ENCODE results near the gene DUSP9.
"Not testable (repeated sequence)": the region's sequence is repeated elsewhere in the genome, so short reads cannot be mapped to it uniquely, and the experiment has no call there.

Gene DUSP9, protein sequence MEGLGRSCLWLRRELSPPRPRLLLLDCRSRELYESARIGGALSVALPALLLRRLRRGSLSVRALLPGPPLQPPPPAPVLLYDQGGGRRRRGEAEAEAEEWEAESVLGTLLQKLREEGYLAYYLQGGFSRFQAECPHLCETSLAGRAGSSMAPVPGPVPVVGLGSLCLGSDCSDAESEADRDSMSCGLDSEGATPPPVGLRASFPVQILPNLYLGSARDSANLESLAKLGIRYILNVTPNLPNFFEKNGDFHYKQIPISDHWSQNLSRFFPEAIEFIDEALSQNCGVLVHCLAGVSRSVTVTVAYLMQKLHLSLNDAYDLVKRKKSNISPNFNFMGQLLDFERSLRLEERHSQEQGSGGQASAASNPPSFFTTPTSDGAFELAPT

DNA sequence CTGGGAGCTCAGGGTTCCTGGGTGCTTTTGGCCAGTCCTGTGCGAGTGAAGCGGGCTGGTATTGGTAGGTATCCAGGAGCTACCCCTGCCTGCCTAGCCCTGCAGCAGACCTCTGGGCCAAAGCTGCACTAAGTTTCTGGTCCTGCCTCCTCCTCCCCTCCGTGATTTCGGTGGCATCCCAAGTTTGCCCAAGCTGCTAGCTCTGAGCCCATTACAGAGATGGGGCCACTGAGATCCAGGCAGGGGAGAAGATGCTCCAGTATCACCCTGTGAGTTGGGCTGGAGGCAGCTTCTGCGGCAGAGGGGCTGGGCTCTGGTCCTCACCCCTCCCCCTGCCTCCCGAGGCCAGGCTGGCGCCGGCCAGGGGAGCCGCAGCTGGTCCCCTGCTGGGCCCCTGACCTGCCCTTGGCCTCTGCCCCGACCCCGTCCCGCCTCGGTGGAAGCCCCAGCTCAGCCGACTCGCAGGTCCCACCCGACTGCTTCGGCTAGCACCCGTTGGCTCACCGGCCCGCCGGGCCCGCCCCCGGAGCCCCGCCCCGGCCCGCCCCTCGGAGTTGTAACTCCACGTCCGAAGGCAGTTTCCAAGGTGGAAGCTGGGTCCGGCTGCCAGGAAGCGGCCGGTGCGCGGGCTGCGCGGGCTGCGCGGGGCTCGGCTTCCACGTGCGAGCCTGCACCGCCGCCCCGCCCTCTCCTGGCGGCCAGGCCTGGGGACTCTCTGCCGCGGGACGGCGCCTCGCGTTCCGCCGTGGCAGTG, at the start of gene DUSP9:
Gene DUSP9 (plus strand): TSS at position 584 of the 754 bp plus-strand sequence. CDS start 751 bp downstream, outside the sequence.
- Histone ChIP-seq H3K9me3 (no peaks in the 10 kb centered on the region), H3K4me1 (peaks cover 32% of the 10 kb centered on the region), H3K36me3 (replicated peaks) (peaks cover 28% of the 10 kb centered on the region), H3K27me3 (ENCODE audit: low read depth) (no peaks in the 10 kb centered on the region), H3K4me3 (peak within 1 kb of the TSS; percentile 54)
- in situ Hi-C loops (cut with MboI; ENCODE audit: low sequenced_read_pairs) = no loop called here
- DNase-seq (ENCODE audit: low spot score in 2 of 2) = peak; percentile 79 to 87

DNA sequence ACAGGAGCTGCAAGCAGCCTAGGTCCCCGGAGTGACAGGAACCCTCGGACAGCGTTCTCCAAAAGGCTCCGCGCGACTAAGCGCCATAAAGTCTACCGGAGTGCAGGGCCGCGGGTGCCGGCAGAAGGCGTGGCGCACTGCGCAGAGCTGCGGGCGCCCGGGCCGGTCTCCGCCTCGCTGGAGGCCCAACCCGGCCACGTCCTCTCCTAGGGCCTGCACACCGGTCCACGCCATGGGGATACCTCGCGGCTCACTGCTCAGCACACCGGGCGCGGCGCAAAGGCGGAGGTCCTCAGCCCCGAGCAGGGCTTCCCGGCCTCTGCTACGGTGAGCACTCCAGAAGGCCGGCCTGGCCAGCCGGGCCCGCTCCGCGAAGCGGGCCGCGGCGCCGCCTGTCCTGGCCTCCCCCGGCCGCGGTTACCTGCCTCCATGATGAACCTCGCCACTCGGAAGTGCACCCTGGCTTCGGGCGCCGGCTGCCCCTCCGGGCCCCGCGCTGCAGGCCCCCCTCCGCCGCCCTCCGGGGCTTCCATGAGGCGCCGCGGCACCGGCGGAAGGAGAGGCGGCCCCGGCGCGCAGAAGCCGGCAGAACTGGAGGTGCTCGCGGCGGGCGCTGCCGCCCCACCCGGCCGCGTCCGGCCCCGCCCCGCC, 48.3 kb upstream of the DUSP9 start, which contains the start of gene CCNQ:
Gene CCNQ (minus strand): TSS at position 599 of the 651 bp plus-strand sequence. CDS start 66 bp downstream, at position 533.
- Histone ChIP-seq H3K27me3 (ENCODE audit: low read depth) (no peaks in the 10 kb centered on the region), H3K4me1 (peaks cover 15% of the 10 kb centered on the region), H3K36me3 (replicated peaks) (peaks cover 38% of the 10 kb centered on the region), H3K9me3 (peaks cover 6% of the 10 kb centered on the region; the same call in 1 of the 2 replicates), H3K4me3 (peak within 1 kb of the TSS; percentile 78)
- DNase-seq (ENCODE audit: low spot score in 2 of 2) = peak; percentile 31 to 47
- in situ Hi-C loops (cut with MboI; ENCODE audit: low sequenced_read_pairs) = no loop called here

DNA sequence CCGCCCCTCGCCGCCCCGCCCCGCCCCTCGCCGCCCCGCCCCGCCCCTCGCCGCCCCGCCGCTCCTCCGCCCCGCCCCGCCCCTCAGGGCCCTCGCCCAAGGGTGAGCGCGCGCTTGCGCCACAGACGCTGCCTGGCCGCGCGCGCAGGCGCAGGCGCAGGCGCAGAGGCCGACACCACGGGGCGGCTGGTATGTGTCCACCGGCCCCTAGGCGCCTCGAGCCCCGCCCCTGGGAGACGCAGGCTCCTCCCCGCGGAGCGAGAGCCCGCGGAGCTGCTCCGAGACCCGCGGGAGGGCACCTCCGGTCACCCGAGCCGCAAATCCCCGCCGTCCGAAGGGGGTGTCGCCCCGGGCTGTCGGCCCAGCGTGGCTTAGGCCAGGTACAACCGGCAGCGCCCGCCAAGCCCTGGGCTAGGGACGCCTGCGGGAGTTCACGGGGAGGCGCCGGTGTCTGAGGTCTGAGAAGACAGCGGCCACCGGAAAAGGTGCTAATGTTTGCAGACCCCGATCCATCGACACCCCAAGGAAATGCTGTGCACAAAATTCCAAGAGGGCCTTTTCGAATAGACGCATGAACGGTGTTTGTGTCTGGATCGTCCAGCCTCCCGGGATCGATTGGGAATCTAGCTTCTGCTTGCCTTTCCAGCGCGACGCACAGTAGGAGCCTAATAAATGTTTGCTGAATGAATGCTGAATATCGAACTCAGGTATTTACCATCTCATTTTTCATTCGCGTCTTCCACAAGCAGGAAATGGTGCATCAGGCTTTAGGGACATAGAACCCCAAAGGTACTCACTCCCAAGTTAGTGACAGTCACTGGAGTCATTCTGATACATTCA, 47.6 kb upstream of the DUSP9 start:
- Histone ChIP-seq H3K36me3 (replicated peaks) (peaks cover 31% of the 10 kb centered on the region), H3K4me3 (peak overlapping the region; percentile 78), H3K27me3 (ENCODE audit: low read depth) (no peaks in the 10 kb centered on the region), H3K4me1 (peaks cover 15% of the 10 kb centered on the region), H3K9me3 (peaks cover 6% of the 10 kb centered on the region; the same call in 1 of the 2 replicates)
- peak; percentile 90 to 97 for DNase-seq (ENCODE audit: low spot score in 2 of 2)
- in situ Hi-C loops (cut with MboI; ENCODE audit: low sequenced_read_pairs) = no loop called here

DNA sequence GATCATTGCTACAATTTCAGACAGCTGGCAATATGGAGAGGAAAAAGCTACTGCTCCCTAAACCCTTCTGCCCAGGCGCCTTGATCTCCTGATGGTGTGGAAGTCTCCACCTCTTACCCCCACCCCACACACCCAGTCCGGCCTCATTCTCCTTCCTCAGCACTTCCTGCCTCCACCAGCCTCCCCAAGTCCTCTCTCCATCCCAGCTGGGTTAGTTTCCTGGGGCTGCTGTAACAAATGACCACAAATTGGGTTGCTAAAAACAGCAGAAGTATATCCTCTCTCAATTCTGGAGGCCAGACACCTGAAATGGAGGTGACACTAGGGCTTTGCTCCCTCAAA, 47.0 kb upstream of the DUSP9 start:
- in situ Hi-C loops (cut with MboI; ENCODE audit: low sequenced_read_pairs) = no loop called here
- Histone ChIP-seq H3K4me1 (peaks cover 15% of the 10 kb centered on the region), H3K27me3 (ENCODE audit: low read depth) (no peaks in the 10 kb centered on the region), H3K9me3 (peaks cover 6% of the 10 kb centered on the region; the same call in 1 of the 2 replicates), H3K36me3 (replicated peaks) (peaks cover 25% of the 10 kb centered on the region), H3K4me3 (peak overlapping the region; percentile 78)
- peak in 1 of 2 experiments; percentile 37 for DNase-seq (ENCODE audit: low spot score in 2 of 2)

DNA sequence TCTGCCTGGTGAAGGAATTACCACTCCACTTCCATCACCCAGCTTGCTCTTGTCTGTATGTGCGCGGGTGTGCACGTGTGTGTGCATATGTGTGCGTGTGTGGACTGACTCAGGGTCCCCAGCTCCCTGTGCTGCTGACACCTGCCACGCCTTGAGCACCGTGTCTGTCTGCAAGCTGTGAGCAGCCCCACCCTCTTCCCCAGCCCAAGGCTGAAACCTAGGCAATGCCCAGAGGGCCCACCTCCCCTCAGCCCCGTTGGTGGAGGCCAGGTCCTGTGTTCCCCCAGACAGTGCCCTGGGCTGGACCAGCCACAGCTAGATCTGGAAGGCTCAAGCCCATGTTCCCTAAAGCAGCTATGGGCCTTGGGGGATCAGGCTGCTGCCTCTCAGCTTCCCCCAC, 46.1 kb upstream of the DUSP9 start:
- peaks cover 6% of the 10 kb centered on the region; the same call in 1 of the 2 replicates for H3K9me3 ChIP-seq
- H3K4me1 ChIP-seq = peaks cover 15% of the 10 kb centered on the region
- H3K27me3 ChIP-seq (ENCODE audit: low read depth) = no peaks in the 10 kb centered on the region
- in situ Hi-C loops (cut with MboI; ENCODE audit: low sequenced_read_pairs) = no loop called here
- H3K4me3 ChIP-seq = no peak overlapping the region
- no peak for DNase-seq (ENCODE audit: low spot score in 2 of 2)
- peaks cover 16% of the 10 kb centered on the region for H3K36me3 ChIP-seq (replicated peaks)

DNA sequence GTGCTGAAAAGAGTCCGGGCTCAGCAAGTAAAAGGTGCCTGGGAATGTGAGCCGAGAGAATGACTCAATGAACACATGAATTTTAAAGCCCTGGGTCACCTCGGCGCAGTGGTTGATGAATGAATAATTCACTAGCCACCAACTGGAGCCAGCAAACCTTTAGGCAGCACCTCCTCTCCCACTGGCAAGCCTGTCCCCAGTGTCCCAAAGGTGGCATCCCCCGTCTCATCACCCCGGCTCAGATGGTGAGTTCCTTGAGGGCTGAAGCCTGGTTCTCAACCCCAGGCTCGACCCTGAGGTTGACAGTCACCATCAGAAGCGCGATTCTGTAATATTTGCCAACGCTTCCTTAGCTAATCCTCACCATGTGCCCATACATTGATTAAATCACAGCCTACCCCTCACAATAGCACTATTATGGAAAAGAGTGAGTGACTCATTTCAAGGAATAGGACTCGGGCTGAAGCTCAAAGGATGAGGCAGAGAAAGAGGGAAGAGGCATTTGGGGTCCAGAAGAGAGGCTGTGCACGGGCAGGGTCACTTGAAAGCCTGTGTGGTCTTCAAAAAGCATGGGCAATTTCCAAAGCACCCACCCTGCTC, 45.4 kb upstream of the DUSP9 start:
- Histone ChIP-seq H3K4me3 (no peak overlapping the region), H3K9me3 (peaks cover 6% of the 10 kb centered on the region; the same call in 1 of the 2 replicates), H3K36me3 (replicated peaks) (peaks cover 11% of the 10 kb centered on the region), H3K27me3 (ENCODE audit: low read depth) (no peaks in the 10 kb centered on the region), H3K4me1 (peaks cover 15% of the 10 kb centered on the region)
- DNase-seq (ENCODE audit: low spot score in 2 of 2) = no peak
- in situ Hi-C loops (cut with MboI; ENCODE audit: low sequenced_read_pairs) = no loop called here

DNA sequence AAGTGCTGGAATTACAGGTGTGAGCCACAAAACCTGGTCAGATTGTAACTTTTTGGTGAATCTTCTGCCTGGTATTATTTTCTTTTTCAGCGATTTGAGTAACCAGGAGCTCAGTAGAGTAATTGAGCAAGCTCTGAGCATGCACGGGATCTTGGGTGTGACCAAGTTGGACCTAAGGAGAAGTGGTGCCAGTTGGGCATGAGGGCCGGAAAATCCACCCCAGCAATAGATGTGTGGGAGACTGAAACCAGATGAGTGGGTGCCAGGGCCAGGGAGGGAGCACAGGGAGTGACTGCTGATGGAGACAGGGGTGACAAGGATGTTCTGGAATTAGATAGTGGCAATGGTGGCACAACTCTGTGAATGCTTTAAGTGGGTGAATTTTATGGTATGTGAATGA, 44.4 kb upstream of the DUSP9 start:
- peaks cover under 1% of the 10 kb centered on the region; the same call in 1 of the 2 replicates for H3K36me3 ChIP-seq (replicated peaks)
- H3K4me3 ChIP-seq = no peak overlapping the region
- peaks cover 12% of the 10 kb centered on the region for H3K4me1 ChIP-seq
- no peaks in the 10 kb centered on the region for H3K27me3 ChIP-seq (ENCODE audit: low read depth)
- peaks cover under 1% of the 10 kb centered on the region; the same call in 1 of the 2 replicates for H3K9me3 ChIP-seq
- in situ Hi-C loops (cut with MboI; ENCODE audit: low sequenced_read_pairs) = no loop called here
- DNase-seq (ENCODE audit: low spot score in 2 of 2) = no peak

DNA sequence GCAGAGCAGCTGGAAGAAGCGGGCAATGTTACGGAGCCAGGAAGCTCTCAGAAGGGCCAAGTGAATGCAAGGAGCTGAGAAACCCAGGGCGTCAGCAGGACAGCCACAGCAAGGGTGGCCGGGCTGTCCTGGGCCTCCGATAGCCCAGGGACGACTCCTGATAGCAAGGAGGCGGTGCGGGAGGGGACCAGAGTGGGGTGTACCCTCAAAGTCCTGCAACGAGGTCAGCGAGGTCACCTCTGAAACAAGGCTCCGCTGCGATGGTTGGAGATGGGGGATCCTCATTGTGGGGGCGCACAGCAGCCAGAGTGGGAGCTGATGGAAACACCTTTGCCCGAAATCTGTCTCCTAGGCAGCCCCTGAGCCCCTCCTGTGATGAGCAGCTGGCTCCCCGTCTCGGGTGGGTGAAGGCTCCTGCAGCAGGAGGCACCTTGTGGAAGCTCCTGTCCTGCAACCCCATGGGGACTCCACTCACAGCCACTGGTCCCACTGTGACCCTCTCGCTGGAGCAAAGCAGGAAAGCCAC, 43.8 kb upstream of the DUSP9 start:
- Histone ChIP-seq H3K27me3 (ENCODE audit: low read depth) (no peaks in the 10 kb centered on the region), H3K4me3 (no peak overlapping the region), H3K36me3 (replicated peaks) (no peaks in the 10 kb centered on the region), H3K9me3 (no peaks in the 10 kb centered on the region), H3K4me1 (peaks cover 11% of the 10 kb centered on the region; the same call in 1 of the 2 replicates)
- in situ Hi-C loops (cut with MboI; ENCODE audit: low sequenced_read_pairs) = no loop called here
- no peak for DNase-seq (ENCODE audit: low spot score in 2 of 2)

DNA sequence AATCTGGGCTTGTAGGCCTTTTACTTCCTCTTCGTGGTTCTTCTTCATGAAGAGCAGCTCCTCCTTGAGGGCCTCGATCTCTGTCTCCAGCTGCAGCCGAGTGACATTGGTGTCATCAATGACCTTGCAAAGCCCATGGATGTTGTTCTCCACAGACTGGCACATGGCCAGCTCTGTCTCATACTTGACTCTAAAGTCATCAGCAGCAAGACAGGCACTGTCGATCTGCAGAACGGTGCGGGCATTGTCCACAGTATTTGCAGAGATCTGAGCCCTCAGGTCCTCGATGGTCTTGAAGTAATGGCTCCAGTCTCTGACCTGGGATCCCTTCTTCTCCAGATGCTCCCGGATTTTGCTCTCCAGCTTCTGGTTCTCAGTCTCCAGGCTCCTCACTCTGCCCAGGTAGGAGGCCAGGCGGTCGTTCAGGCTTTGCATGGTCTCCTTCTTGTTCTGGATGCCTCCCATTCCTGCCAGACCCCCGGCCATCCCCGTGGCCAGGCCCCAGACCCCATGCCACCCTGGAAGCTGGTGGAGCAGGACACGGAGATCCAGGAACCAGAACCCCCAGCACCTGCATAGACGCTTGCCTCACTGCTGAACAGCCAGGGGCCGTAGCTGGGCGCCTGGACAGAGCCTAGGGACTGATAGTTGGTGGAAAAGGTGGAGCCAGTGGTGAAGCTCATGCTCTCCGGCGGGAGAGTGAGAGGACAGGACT, 42.2 kb upstream of the DUSP9 start:
- H3K4me1 ChIP-seq; H3K27me3 ChIP-seq (ENCODE audit: low read depth); DNase-seq (ENCODE audit: low spot score in 2 of 2); H3K4me3 ChIP-seq; H3K36me3 ChIP-seq (replicated peaks); in situ Hi-C loops (cut with MboI; ENCODE audit: low sequenced_read_pairs); H3K9me3 ChIP-seq: not testable (repeated sequence)

DNA sequence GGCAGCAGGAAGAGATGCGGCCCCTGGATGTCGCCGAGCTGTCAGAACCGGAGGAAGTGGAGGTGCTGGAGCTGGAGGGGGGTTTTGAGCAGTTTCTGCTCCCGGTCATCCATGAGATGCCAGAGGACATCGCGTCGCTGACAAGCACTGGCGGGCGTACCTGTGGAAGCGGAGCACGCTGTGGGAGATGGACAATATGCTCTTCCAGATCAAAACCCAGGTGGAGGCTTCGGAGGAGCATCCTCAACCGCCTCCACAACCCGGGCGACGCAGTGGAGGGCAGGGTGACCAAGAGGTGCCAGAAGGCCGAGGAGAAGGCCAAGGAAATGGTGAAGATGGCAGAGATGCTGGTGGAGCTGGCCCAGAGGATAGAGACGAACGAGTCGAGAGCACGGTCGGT, 40.5 kb upstream of the DUSP9 start:
- in situ Hi-C loops (cut with MboI; ENCODE audit: low sequenced_read_pairs) = no loop called here
- Histone ChIP-seq H3K4me3 (no peak overlapping the region), H3K36me3 (replicated peaks) (no peaks in the 10 kb centered on the region), H3K27me3 (ENCODE audit: low read depth) (no peaks in the 10 kb centered on the region), H3K9me3 (no peaks in the 10 kb centered on the region), H3K4me1 (no peaks in the 10 kb centered on the region)
- no peak for DNase-seq (ENCODE audit: low spot score in 2 of 2)

DNA sequence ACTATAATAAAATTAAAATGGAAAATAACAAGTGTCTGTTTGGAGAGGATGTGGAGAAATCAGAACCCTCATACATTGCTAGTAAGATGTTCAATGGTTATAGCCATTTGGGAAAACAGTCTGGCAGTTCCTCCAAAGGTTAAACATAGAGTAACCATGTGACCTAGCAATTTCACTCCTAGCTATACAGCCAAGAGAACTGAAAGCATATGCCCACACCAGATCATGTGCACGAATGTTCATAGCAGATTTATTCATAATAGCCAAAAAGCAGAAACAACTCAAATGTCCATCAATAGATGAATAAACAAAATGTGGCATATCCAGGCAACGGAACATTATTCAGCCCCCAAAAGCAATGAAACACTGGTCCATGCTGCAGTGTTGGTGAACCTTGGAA, 38.6 kb upstream of the DUSP9 start:
- Histone ChIP-seq H3K4me3 (no peak overlapping the region), H3K4me1 (no peaks in the 10 kb centered on the region), H3K27me3 (ENCODE audit: low read depth) (no peaks in the 10 kb centered on the region), H3K9me3 (no peaks in the 10 kb centered on the region), H3K36me3 (replicated peaks) (no peaks in the 10 kb centered on the region)
- DNase-seq (ENCODE audit: low spot score in 2 of 2) = no peak
- in situ Hi-C loops (cut with MboI; ENCODE audit: low sequenced_read_pairs) = no loop called here

DNA sequence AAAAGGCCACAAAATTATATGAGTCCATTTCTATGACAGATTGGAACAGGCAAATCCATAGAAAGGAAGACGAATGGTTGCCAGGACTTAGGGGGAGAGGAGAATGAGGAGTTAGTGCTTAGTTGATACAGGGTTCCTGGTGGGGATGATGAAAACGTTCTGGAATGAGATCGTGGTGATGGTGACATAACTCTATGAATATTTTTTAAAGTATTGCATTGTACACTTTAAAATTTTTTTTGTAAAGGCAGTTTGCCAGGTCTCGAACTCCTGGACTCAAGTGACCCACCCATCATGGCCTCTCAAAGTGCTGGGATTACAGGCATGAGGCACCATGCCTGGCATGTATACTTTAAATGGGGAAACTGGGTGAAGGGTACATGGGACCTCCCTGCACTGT, 38.2 kb upstream of the DUSP9 start:
- Histone ChIP-seq H3K36me3 (replicated peaks) (no peaks in the 10 kb centered on the region), H3K4me3 (no peak overlapping the region), H3K27me3 (ENCODE audit: low read depth) (no peaks in the 10 kb centered on the region), H3K9me3 (no peaks in the 10 kb centered on the region), H3K4me1 (no peaks in the 10 kb centered on the region)
- in situ Hi-C loops (cut with MboI; ENCODE audit: low sequenced_read_pairs) = no loop called here
- DNase-seq (ENCODE audit: low spot score in 2 of 2) = no peak
